ENCODE measurements around the gene INPP5J. TPM values are rescaled to one million over a fixed set of nuclear protein-coding genes. Genes with fewer than 3 reads are reported as not detected.

INPP5J gene
- total RNA-seq, 3 donors from 2014 or later: 0.16 to 0.21 TPM; not detected in 1

Other genes with a start within 250 kb of the INPP5J start
- gene MORC2, start 154.2 kb upstream of the INPP5J start, total RNA-seq: 10 to 100 TPM; 26.9 to 27.7 (median 27.6) TPM
- gene TUG1, start 153.7 kb upstream of the INPP5J start, total RNA-seq: 10 to 100 TPM; 33.8 to 43.6 (median 36.3) TPM
- 10 to 100 TPM in 1 of 3 donors, 1 to 10 TPM in 2; 8.9 to 10.4 (median 9.4) TPM for gene SMTN, start 41.6 kb upstream of the INPP5J start, total RNA-seq
- 10 to 100 TPM in 2 of 3 donors, 1 to 10 TPM in 1; 8.1 to 19.2 (median 12.1) TPM for gene SELENOM, start 15.4 kb upstream of the INPP5J start, total RNA-seq
- gene PLA2G3, start 17.5 kb downstream of the INPP5J start, total RNA-seq: not detected
- 10 to 100 TPM; 25.3 to 34.1 (median 29.9) TPM for gene RNF185, start 37.2 kb downstream of the INPP5J start, total RNA-seq
- 10 to 100 TPM; 18.6 to 22.6 (median 20.6) TPM for gene LIMK2, start 89.3 kb downstream of the INPP5J start, total RNA-seq
- gene PIK3IP1, start 169.5 kb downstream of the INPP5J start, total RNA-seq: 1 to 10 TPM; 7.3 to 8.6 (median 7.9) TPM
- 10 to 100 TPM; 33.7 to 42.7 (median 41.4) TPM for gene PATZ1, start 223.4 kb downstream of the INPP5J start, total RNA-seq

Measured in activated T-cell treated with anti-CD3 and anti-CD28 coated beads, Interleukin-2, amount 50 U/mL, for 4 hours (primary cell).